Cardiac septum (tissue), 1 donor: ENCODE measurements around the gene WHRN. TPM values are rescaled to one million over a fixed set of nuclear protein-coding genes. Genes with fewer than 3 reads are reported as not detected.

Source experiments
- DNase-seq: peaks from one replicate; pipeline ENCODE4 v3.0.0-alpha.2; 2020; ENCODE audit warnings: low spot score
- intact Hi-C: fragments of 100-400 bp; cut with DNase I; formaldehyde crosslinking; loops from one replicate; pipeline ENCODE4 v1.14.0; 2022
- total RNA-seq: library from RNA; stranded (reverse); fragmentation: NEBNext Ultra II Directional; extraction: Animal tissue kit (Norgen Biotek cat#: 25700); gene quantifications from one replicate; pipeline ENCODE4 v1.2.1, GENCODE V29; 2021
- donor health status: DM: no; HTN: no; CAD: no.

The WHRN gene
- total RNA-seq, 1 donor from 2014 or later: 0.35 TPM

- intact Hi-C loops: no loop called here
- DNase-seq: no peak
Measured at GRCh38 chr9:114362394-114362793, 142.9 kb downstream of the WHRN start.

GRCh38 chr9:114361542-114361941, 143.7 kb downstream of the WHRN start:
- DNase-seq: no peak
- intact Hi-C loops: no loop called here

GRCh38 chr9:114359801-114360200, 145.5 kb downstream of the WHRN start:
- intact Hi-C loops: no loop called here
- no peak for DNase-seq

- intact Hi-C loops: no loop called here
- no peak for DNase-seq
Measured at GRCh38 chr9:114357911-114358328, 147.4 kb downstream of the WHRN start.

GRCh38 chr9:114357360-114357759, 147.9 kb downstream of the WHRN start:
- DNase-seq: no peak
- intact Hi-C loops: no loop called here

- intact Hi-C loops: no loop called here
Measured at GRCh38 chr9:114356792-114357191, 148.5 kb downstream of the WHRN start.

GRCh38 chr9:114355821-114356220, 149.5 kb downstream of the WHRN start:
- intact Hi-C loops: no loop called here
- no peak for DNase-seq

More at GRCh38 chr9:114356792-114357191, 148.5 kb downstream of the WHRN start:
- DNase-seq: no peak

Other genes starting within 250 kb of the WHRN start
- not detected for gene ORM1, start 182.4 kb downstream of the WHRN start, total RNA-seq
- gene ORM2, start 175.6 kb downstream of the WHRN start, total RNA-seq: 0.32 TPM
- gene AKNA, start 117.5 kb downstream of the WHRN start, total RNA-seq: 4.5 TPM
- 64.6 TPM for gene ATP6V1G1, start 82.3 kb upstream of the WHRN start, total RNA-seq
- gene TMEM268, start 105.8 kb upstream of the WHRN start, total RNA-seq: 3.6 TPM
- gene TEX53, start 152.3 kb upstream of the WHRN start, total RNA-seq: not detected
- not detected for gene TEX48, start 176.7 kb upstream of the WHRN start, total RNA-seq